WTC11 (cell line): Measurements from ENCODE around the gene TPSAB1. TPM values are rescaled to one million over a fixed set of nuclear protein-coding genes. Genes with fewer than 3 reads are reported as not detected.
"Not testable (repeated sequence)": the region's sequence is repeated elsewhere in the genome, so short reads cannot be mapped to it uniquely, and the experiment has no call there.

Experiments
- ATAC-seq: fragments of 200-7000 bp; cut with Tn5 transposase; 2 replicates; pipeline ENCODE4 v1.10.0; 2021; ENCODE audit warnings: mild to moderate bottlenecking, moderate library complexity
- CTCF ChIA-PET: fragments of 300-600 bp; sonication (Branson Sonifier 250); formaldehyde crosslinking; loops from one replicate; lab custom pipeline; 2021; ENCODE audit warnings: antibody characterized with exemption; lab: Charles Lee
- POLR2A ChIA-PET: fragments of 350-600 bp; sonication (Branson Sonifier 250); formaldehyde crosslinking; loops from one replicate; lab custom pipeline; 2021; ENCODE audit warnings: antibody characterized with exemption; lab: Charles Lee
- DNase-seq: peaks from one replicate; pipeline ENCODE4 v3.0.0; 2021; ENCODE audit warnings: low spot score
- H3K27ac Mint-ChIP-seq: 2 replicates; pipeline ENCODE4 v1.8.0; 2021; ENCODE audit warnings: mixed read lengths
- H3K27me3 Mint-ChIP-seq: 2 replicates; pipeline ENCODE4 v1.8.0; 2021; ENCODE audit warnings: low read depth, mild to moderate bottlenecking, moderate library complexity, mixed read lengths
- H3K36me3 Mint-ChIP-seq: 2 replicates; pipeline ENCODE4 v1.8.0; 2021; ENCODE audit warnings: mixed read lengths
- H3K4me1 Mint-ChIP-seq: 2 replicates; pipeline ENCODE4 v1.8.0; 2022; ENCODE audit warnings: mixed read lengths
- H3K4me3 Mint-ChIP-seq: 2 replicates; pipeline ENCODE4 v1.8.0; 2021; ENCODE audit warnings: mild to moderate bottlenecking, moderate library complexity, mixed read lengths
- H3K9me3 Mint-ChIP-seq: 2 replicates; pipeline ENCODE4 v1.8.0; 2021; ENCODE audit warnings: mixed read lengths
- ATF3 ChIP-seq: sonication (generic); formaldehyde crosslinking; conservative IDR thresholded peaks from 2 replicates; pipeline ENCODE4 v1.8.1; 2022; ENCODE audit warnings: mild to moderate bottlenecking, missing genetic modification reagents
- EMX1 ChIP-seq: fragments of 250-450 bp; sonication (Bioruptor Pico); IDR thresholded peaks from 2 replicates; pipeline ENCODE4 v1.8.0; 2021; ENCODE audit warnings: mild to moderate bottlenecking
- ETV6 ChIP-seq: sonication (generic); formaldehyde crosslinking; IDR thresholded peaks from 2 replicates; pipeline ENCODE4 v1.8.1; 2022; ENCODE audit warnings: mild to moderate bottlenecking, missing genetic modification reagents
- FOXP4 ChIP-seq: sonication (generic); formaldehyde crosslinking; IDR thresholded peaks from 2 replicates; pipeline ENCODE4 v1.8.0; 2022; ENCODE audit warnings: mild to moderate bottlenecking, missing genetic modification reagents
- GABPB1 ChIP-seq: sonication (generic); formaldehyde crosslinking; IDR thresholded peaks from 2 replicates; pipeline ENCODE4 v1.8.1; 2023; ENCODE audit warnings: mild to moderate bottlenecking, missing genetic modification reagents
- MYBL2 ChIP-seq: sonication (generic); formaldehyde crosslinking; IDR thresholded peaks from 2 replicates; pipeline ENCODE4 v1.8.1; 2023; ENCODE audit warnings: mild to moderate bottlenecking, moderate library complexity, missing genetic modification reagents
- NFYB ChIP-seq: sonication (generic); formaldehyde crosslinking; conservative IDR thresholded peaks from 2 replicates; pipeline ENCODE4 v1.8.0; 2022; ENCODE audit warnings: low read depth, missing genetic modification reagents
- PRRX2 ChIP-seq: fragments of 250-450 bp; sonication (Bioruptor Pico); IDR thresholded peaks from 2 replicates; pipeline ENCODE4 v1.8.0; 2021; ENCODE audit warnings: mild to moderate bottlenecking
- TCF7 ChIP-seq: sonication (generic); formaldehyde crosslinking; IDR thresholded peaks from 2 replicates; pipeline ENCODE4 v1.8.0; 2022; ENCODE audit warnings: mild to moderate bottlenecking, low read depth, missing genetic modification reagents, moderate library complexity
- TEAD1 ChIP-seq: sonication (generic); formaldehyde crosslinking; IDR thresholded peaks from 2 replicates; pipeline ENCODE4 v1.8.0; 2022; ENCODE audit warnings: mild to moderate bottlenecking, missing genetic modification reagents
- ZNF121 ChIP-seq: sonication (generic); formaldehyde crosslinking; IDR thresholded peaks from 2 replicates; pipeline ENCODE4 v1.8.0; 2023; ENCODE audit warnings: missing genetic modification reagents
- ZNF396 ChIP-seq: fragments of 250-450 bp; sonication (Bioruptor Pico); IDR thresholded peaks from 2 replicates; pipeline ENCODE4 v1.8.0; 2021; ENCODE audit warnings: mild to moderate bottlenecking, moderate library complexity, borderline replicate concordance
- total RNA-seq: library from RNA; stranded (reverse); gene quantifications from 3 replicates; pipeline ENCODE4 v1.2.3, GENCODE V29; 2021

Gene TPSAB1
- total RNA-seq, 1 experiment from 2014 or later: not detected

- H3K4me3 Mint-ChIP-seq: no peak overlapping the region
- no peak for ATAC-seq
- H3K27me3 Mint-ChIP-seq: peaks cover 18% of the 10 kb centered on the region
- ChIA-PET CTCF (no interaction called here), POLR2A (no interaction called here)
- DNase-seq: no peak
- peaks cover 9% of the 10 kb centered on the region; the same call in 1 of the 2 replicates for H3K36me3 Mint-ChIP-seq
- no peak overlapping the region for H3K27ac Mint-ChIP-seq
- peaks cover 3% of the 10 kb centered on the region for H3K4me1 Mint-ChIP-seq
- TF ChIP-seq MYBL2 (CRISPR knock-in tag) (no peak), ATF3 (CRISPR knock-in tag) (no peak), TCF7 (CRISPR knock-in tag) (no peak), ETV6 (CRISPR knock-in tag) (no peak), TEAD1 (CRISPR knock-in tag) (no peak), FOXP4 (CRISPR knock-in tag) (no peak), GABPB1 (CRISPR knock-in tag) (no peak), ZNF396 (CRISPR knock-in tag) (no peak)
- peaks cover 15% of the 10 kb centered on the region for H3K9me3 Mint-ChIP-seq
Measured at GRCh38 chr16:1265826-1266225, 25.3 kb downstream of the TPSAB1 start.

GRCh38 chr16:1269418-1269817, 28.9 kb downstream of the TPSAB1 start:
- CTCF ChIA-PET: interaction anchor here (0.8 kb wide), 1 partner anchor 20 kb away, joined by 3 read pairs; no protein-coding TSS in a partner anchor
- not testable (repeated sequence) for ATAC-seq

GRCh38 chr16:1271380-1271723, 30.8 kb downstream of the TPSAB1 start:
- H3K9me3 Mint-ChIP-seq: peaks cover 2% of the 10 kb centered on the region
- H3K4me1 Mint-ChIP-seq: peaks cover 3% of the 10 kb centered on the region
- H3K27ac Mint-ChIP-seq: no peak overlapping the region
- CTCF ChIA-PET: no interaction called here
- H3K36me3 Mint-ChIP-seq: no peaks in the 10 kb centered on the region
- POLR2A ChIA-PET: no interaction called here
- no peak for ATAC-seq
- DNase-seq: no peak
- H3K27me3 Mint-ChIP-seq: peaks cover 6% of the 10 kb centered on the region; the same call in 1 of the 2 replicates
- no peak overlapping the region for H3K4me3 Mint-ChIP-seq
- TF ChIP-seq PRRX2 (CRISPR knock-in tag) (no peak), EMX1 (CRISPR knock-in tag) (no peak)

More at GRCh38 chr16:1269418-1269817, 28.9 kb downstream of the TPSAB1 start:
- H3K36me3 Mint-ChIP-seq, H3K27me3 Mint-ChIP-seq: not testable (repeated sequence)
- peaks cover 12% of the 10 kb centered on the region for H3K9me3 Mint-ChIP-seq
- TF ChIP-seq ZNF121 (CRISPR knock-in tag): peak; percentile 53; the same call in 1 of the 2 replicates
- TF ChIP-seq, all 79 proteins: peak for 1; not testable (repeated sequence) for 78
- not testable (repeated sequence) for DNase-seq, H3K4me1 Mint-ChIP-seq, H3K27ac Mint-ChIP-seq
- POLR2A ChIA-PET: interaction anchor here (0.7 kb wide), 1 partner anchor 302 kb away, joined by 3 read pairs; no protein-coding TSS in a partner anchor
- H3K4me3 Mint-ChIP-seq: peak overlapping the region; percentile 60; the same call in 1 of the 2 replicates

GRCh38 chr16:1271724-1272413, 31.4 kb downstream of the TPSAB1 start:
- H3K36me3 Mint-ChIP-seq, H3K27me3 Mint-ChIP-seq, CTCF ChIA-PET, POLR2A ChIA-PET, H3K4me1 Mint-ChIP-seq, H3K9me3 Mint-ChIP-seq, DNase-seq, H3K27ac Mint-ChIP-seq, H3K4me3 Mint-ChIP-seq, ATAC-seq: not testable (repeated sequence)
- 0 out of 2 replicates have a peak, but pooled peaks have one; percentile 32 for TF ChIP-seq GABPB1 (CRISPR knock-in tag)

- POLR2A ChIA-PET: no interaction called here
- no peak for TF ChIP-seq NFYB (CRISPR knock-in tag)
- TF ChIP-seq ETV6 (CRISPR knock-in tag): no peak
- H3K4me3 Mint-ChIP-seq: no peak overlapping the region
- no peaks in the 10 kb centered on the region for H3K27me3 Mint-ChIP-seq
- no peaks in the 10 kb centered on the region for H3K9me3 Mint-ChIP-seq
- peaks cover 4% of the 10 kb centered on the region for H3K4me1 Mint-ChIP-seq
- no peak overlapping the region for H3K27ac Mint-ChIP-seq
- no peaks in the 10 kb centered on the region for H3K36me3 Mint-ChIP-seq
- CTCF ChIA-PET: no interaction called here
- DNase-seq: no peak
- no peak for ATAC-seq
Measured at GRCh38 chr16:1272453-1273198, 32.1 kb downstream of the TPSAB1 start.
